GM18498 (cell line): ENCODE results near the gene CFAP92.
"Not testable (repeated sequence)": the region's sequence is repeated elsewhere in the genome, so short reads cannot be mapped to it uniquely, and the experiment has no call there.

Experiments
- ATAC-seq: cut with Tn5 transposase; IDR thresholded peaks from one replicate; pipeline ENCODE4 v1.9.1; 2021; ENCODE audit warnings: mild to moderate bottlenecking, moderate library complexity; ENCODE audit not compliant: unreplicated experiment

The CFAP92 gene

DNA sequence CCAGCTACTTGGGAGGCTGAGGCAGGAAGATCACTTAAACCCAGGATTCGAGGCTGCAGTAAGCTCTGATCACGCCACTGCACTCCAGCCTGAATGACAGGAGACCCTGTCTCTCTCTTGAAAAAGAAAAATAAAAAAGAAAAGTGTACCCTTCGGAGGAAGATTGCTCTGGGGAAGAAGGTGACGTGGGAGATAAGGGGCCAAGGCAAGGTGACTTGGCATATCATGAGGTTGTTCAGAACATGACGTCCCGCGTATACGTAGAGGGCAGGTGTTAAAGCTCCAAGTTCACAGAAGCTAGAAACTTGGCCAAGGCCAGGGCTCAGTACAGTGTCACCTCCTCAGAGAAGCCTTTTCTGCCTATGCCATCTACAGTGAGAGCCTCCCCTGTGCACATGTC, 121.1 kb downstream of the CFAP92 start:
- ATAC-seq, result no peak

- no peak for ATAC-seq
Measured at GRCh38 chr3:128872282-128872681, 121.6 kb downstream of the CFAP92 start.

DNA sequence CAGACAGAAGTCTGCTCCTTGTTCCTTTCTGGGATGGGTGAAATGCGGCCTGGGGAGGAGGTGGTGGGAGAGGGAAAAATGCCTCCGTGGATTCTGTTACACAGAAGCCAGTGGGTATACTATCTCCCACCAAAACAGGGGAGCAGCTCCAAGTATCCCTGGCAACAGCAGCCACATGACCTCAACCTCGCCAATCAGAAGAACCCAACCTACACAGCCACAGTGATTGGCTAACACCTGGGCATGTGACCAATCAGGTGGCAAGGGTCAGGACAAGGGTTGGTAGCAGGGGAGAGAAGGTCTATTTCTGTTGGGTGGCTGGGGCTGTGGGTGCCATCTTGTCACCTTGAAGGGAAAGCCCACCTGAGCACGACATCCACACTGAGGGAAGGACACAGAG, 123.5 kb downstream of the CFAP92 start:
- no peak for ATAC-seq

DNA sequence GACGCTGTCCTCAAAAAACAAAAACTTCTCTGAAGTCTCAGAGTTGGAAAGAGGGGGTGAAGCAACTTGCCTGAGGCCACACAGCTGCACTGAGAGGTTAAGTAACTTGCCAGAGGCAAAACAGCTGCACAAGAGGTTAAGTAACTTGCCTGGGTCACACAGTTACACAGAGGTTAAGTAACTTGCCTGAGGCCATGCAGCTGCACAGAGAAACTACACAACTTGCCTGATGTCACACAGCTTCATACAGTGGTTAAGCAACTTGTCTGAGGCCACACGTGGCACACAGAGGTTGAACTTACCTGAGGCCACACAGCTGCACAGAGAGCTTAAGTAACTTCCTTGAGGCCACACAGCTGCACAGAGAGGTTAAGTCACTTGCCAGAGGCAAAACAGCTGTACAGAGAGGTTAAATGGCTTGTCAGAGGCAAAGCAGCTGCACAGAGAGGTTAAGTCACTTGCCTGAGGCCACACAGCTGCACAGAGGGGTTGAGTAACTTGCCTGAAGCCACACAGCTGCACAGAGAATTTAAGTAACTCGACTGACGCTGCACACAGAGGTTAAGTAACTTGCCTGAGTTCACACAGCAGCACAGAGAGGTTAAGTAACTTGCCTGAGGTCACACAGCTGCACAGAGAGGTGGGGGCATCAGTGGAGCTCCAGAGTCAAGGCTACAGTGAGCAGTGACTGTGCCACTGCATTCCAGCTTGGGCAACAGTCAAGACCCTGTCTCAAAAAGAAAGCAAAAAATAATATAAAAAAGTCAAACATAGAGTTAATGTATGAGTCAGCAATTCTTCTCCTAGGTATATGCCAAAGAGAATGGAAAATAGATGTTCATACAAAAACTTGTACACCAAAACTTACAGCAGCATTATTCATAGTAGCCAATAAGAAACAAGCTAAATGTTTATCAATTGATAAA, 126.4 kb downstream of the CFAP92 start:
- ATAC-seq, result no peak

- ATAC-seq, result not testable (repeated sequence)
Measured at GRCh38 chr3:128864849-128865804, 128.7 kb downstream of the CFAP92 start.

GRCh38 chr3:128864351-128864811, 129.5 kb downstream of the CFAP92 start:
- ATAC-seq, result no peak

DNA sequence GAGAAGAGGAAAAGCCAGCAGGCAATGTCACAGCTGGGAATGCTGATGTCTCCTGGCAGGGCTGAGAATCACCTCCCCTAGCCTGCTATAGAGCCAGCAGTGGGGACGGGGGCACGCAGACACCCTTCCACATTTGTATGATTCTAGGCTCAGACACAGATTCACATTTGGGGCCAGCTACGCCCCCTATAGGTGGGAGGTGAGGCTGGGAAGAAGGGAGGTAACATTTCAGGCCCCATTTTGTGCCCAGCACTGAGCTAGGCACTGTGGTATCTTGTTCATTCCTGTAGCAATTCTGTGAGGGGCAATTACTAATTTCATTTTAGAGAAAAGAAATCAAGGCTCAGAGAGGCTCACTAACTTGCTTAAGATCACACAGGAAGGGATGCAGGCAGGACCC, 130.3 kb downstream of the CFAP92 start:
- ATAC-seq, result no peak

DNA sequence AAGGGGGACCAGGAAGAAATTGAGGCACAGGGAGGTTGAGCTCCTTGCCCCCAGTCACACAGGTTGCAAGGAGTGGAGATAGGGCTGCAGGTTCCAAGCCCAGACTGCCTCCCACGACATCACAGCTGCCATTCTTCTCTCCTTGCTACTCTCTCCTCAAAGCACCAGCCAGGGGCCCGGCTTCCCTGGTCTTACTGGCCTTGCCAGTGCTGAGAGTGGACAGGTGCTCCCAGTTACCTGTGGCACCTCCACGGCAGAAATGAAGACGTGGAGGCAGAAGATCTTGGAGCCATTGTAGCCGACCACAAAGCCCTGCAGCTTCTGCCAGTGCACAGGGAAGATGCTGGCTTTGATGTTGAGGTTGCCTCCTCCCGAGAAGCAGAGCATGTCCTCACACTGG, 132.4 kb downstream of the CFAP92 start:
- ATAC-seq, result no peak
